ENCODE measurements around the gene SKOR1. TPM values are rescaled to one million over a fixed set of nuclear protein-coding genes. Genes with fewer than 3 reads are reported as not detected.

Gene SKOR1
- total and polyA plus RNA-seq, 10 of the 15 experiments (the other 5 are each of a cell fraction or from before 2014, with no cell fraction given): 0.04 to 0.36 (median 0.10) TPM; not detected in 4

GRCh38 chr15:67839929-67840748, 14.8 kb downstream of the SKOR1 start, which contains the start of gene RNU6-1 (continued):
- TF ChIP-seq HDGF (IDR thresholded peaks at IDR 0.05) (no peak), ZNF622 (IDR thresholded peaks at IDR 0.05) (no peak), EED (IDR thresholded peaks at IDR 0.05; ENCODE audit: low read depth) (no peak), NFIC (IDR thresholded peaks at IDR 0.05; ENCODE audit: low read depth, low read length) (peak; percentile 57), TCF7 (IDR thresholded peaks at IDR 0.05; ENCODE audit: borderline replicate concordance) (peak; percentile 64; the same call in 1 of the 2 replicates), KLF5 (IDR thresholded peaks at IDR 0.05; ENCODE audit: partially characterized antibody) (peak; percentile 17), CHD4 (IDR thresholded peaks at IDR 0.05) (no peak), HDAC6 (IDR thresholded peaks at IDR 0.05; ENCODE audit: unreplicated experiment) (no peak), CHD2 (IDR thresholded peaks at IDR 0.05; ENCODE audit: borderline replicate concordance, low read depth, low read length) (no peak), CREM (IDR thresholded peaks at IDR 0.05; ENCODE audit: low read depth) (peak; percentile 68), MYB (IDR thresholded peaks at IDR 0.05; ENCODE audit: borderline replicate concordance, low read depth, low read length) (no peak), RFX5 (IDR thresholded peaks at IDR 0.05; ENCODE audit: low read depth, low read length) (no peak), SUPT20H (IDR thresholded peaks at IDR 0.05; ENCODE audit: borderline replicate concordance, control insufficient read depth, low read depth, low read length) (no peak), SMAD5 (IDR thresholded peaks at IDR 0.05; ENCODE audit: low read depth) (peak; percentile 35; the same call in 1 of the 2 replicates), FOS (IDR thresholded peaks at IDR 0.05; ENCODE audit: borderline replicate concordance, extremely low read depth, insufficient read length) (no peak)
- TF ChIP-seq, protein P1, sequence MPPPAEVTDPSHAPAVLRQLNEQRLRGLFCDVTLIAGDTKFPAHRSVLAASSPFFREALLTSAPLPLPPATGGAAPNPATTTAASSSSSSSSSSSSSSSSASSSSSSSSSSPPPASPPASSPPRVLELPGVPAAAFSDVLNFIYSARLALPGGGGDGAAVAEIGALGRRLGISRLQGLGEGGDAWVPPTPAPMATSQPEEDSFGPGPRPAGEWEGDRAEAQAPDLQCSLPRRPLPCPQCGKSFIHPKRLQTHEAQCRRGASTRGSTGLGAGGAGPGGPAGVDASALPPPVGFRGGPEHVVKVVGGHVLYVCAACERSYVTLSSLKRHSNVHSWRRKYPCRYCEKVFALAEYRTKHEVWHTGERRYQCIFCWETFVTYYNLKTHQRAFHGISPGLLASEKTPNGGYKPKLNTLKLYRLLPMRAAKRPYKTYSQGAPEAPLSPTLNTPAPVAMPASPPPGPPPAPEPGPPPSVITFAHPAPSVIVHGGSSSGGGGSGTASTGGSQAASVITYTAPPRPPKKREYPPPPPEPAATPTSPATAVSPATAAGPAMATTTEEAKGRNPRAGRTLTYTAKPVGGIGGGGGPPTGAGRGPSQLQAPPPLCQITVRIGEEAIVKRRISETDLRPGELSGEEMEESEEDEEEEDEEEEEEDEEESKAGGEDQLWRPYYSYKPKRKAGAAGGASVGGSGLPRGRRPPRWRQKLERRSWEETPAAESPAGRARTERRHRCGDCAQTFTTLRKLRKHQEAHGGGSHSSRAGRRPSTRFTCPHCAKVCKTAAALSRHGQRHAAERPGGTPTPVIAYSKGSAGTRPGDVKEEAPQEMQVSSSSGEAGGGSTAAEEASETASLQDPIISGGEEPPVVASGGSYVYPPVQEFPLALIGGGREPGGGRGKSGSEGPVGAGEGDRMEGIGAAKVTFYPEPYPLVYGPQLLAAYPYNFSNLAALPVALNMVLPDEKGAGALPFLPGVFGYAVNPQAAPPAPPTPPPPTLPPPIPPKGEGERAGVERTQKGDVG (CRISPR knock-in tag; IDR thresholded peaks at IDR 0.05): no peak
- TF ChIP-seq, protein P2, sequence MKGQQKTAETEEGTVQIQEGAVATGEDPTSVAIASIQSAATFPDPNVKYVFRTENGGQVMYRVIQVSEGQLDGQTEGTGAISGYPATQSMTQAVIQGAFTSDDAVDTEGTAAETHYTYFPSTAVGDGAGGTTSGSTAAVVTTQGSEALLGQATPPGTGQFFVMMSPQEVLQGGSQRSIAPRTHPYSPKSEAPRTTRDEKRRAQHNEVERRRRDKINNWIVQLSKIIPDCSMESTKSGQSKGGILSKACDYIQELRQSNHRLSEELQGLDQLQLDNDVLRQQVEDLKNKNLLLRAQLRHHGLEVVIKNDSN (IDR thresholded peaks at IDR 0.05; ENCODE audit: borderline replicate concordance, extremely low read length, insufficient read depth, low read depth, low read length): peak; percentile 95
- TF ChIP-seq, protein P3, sequence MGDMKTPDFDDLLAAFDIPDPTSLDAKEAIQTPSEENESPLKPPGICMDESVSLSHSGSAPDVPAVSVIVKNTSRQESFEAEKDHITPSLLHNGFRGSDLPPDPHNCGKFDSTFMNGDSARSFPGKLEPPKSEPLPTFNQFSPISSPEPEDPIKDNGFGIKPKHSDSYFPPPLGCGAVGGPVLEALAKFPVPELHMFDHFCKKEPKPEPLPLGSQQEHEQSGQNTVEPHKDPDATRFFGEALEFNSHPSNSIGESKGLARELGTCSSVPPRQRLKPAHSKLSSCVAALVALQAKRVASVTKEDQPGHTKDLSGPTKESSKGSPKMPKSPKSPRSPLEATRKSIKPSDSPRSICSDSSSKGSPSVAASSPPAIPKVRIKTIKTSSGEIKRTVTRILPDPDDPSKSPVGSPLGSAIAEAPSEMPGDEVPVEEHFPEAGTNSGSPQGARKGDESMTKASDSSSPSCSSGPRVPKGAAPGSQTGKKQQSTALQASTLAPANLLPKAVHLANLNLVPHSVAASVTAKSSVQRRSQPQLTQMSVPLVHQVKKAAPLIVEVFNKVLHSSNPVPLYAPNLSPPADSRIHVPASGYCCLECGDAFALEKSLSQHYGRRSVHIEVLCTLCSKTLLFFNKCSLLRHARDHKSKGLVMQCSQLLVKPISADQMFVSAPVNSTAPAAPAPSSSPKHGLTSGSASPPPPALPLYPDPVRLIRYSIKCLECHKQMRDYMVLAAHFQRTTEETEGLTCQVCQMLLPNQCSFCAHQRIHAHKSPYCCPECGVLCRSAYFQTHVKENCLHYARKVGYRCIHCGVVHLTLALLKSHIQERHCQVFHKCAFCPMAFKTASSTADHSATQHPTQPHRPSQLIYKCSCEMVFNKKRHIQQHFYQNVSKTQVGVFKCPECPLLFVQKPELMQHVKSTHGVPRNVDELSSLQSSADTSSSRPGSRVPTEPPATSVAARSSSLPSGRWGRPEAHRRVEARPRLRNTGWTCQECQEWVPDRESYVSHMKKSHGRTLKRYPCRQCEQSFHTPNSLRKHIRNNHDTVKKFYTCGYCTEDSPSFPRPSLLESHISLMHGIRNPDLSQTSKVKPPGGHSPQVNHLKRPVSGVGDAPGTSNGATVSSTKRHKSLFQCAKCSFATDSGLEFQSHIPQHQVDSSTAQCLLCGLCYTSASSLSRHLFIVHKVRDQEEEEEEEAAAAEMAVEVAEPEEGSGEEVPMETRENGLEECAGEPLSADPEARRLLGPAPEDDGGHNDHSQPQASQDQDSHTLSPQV (IDR thresholded peaks at IDR 0.05): peak; percentile 98
- TF ChIP-seq, protein P4, sequence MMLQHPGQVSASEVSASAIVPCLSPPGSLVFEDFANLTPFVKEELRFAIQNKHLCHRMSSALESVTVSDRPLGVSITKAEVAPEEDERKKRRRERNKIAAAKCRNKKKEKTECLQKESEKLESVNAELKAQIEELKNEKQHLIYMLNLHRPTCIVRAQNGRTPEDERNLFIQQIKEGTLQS (IDR thresholded peaks at IDR 0.05; ENCODE audit: borderline replicate concordance, extremely low read depth, low read depth, low read length): peak; percentile 89; the same call in 1 of the 2 replicates

All from GM12878 (cell line).